ENCODE results near the gene SLC25A43. TPM values are rescaled to one million over a fixed set of nuclear protein-coding genes. Genes with fewer than 3 reads are reported as not detected.
"Not testable (repeated sequence)": the region's sequence is repeated elsewhere in the genome, so short reads cannot be mapped to it uniquely, and the experiment has no call there.

The SLC25A43 gene
- total and polyA plus RNA-seq, 2 experiments from 2014 or later = 13.1 to 14.9 TPM

DNA sequence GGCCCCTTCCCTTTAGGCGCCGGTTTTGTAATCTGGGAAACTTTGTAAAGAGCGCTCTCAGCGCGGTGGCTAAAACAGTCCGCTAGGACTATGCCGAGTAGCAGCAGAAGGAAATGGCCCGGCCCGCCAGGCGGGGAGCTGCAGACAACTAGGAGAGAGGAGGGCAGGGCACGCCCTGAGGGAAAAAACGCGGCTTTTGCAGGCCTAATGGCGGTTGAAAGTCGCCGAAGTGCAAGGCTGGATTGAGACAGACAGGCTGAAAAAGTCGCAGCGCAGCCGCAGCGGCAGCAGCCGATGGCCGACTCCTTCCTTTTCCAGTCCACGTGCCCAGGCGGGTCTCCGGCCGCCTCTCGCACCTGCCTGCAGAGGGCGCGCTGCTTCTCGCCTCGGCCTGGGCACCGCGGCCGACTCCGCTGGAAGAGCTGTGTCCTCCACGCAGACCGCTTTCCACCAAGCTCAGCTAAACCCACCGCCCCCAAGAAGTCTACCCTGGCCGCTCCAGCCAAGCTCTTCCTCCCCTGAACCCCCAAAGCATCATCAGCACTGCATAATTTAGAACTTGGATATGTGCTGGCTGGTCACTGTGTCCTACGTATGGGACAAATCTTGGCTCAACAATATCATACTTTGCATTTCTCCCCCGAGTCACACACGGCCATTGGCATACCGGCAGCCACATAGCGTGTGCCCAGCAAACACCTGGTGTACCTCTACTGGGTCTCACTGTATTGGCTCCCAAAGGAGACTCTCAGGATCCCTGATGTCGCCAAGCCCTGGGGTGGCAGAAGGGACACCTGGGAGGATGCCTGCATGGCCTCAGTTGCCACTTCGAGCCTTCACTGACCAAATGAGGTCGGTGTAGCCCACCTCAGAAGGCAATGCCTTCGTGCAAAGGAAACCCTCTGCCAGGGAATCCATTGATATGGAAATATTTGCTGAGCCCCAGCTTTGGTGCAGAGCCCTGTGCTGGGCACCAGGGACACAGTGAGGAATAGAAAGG, 83.6 kb downstream of the SLC25A43 start:
- no peaks in the 10 kb centered on the region for H4K20me1 ChIP-seq (ENCODE audit: insufficient read depth, poor library complexity, severe bottlenecking)
- no peaks in the 10 kb centered on the region for H3K9me3 ChIP-seq (ENCODE audit: low read depth)
- H2AFZ ChIP-seq = peak overlapping the region; percentile 82
- H3K4me3 ChIP-seq = no peak overlapping the region
- peak; percentile 73 for DNase-seq (ENCODE audit: low spot score)
- WGBS (ENCODE audit: low lambda C conversion rate, missing lambda C conversion rate) = 53% methylated on average over 48 of the region's 48 CpGs
- no peak for TF ChIP-seq EZH2 (IDR thresholded peaks at IDR 0.05; ENCODE audit: borderline replicate concordance)
- TF ChIP-seq, protein P1, sequence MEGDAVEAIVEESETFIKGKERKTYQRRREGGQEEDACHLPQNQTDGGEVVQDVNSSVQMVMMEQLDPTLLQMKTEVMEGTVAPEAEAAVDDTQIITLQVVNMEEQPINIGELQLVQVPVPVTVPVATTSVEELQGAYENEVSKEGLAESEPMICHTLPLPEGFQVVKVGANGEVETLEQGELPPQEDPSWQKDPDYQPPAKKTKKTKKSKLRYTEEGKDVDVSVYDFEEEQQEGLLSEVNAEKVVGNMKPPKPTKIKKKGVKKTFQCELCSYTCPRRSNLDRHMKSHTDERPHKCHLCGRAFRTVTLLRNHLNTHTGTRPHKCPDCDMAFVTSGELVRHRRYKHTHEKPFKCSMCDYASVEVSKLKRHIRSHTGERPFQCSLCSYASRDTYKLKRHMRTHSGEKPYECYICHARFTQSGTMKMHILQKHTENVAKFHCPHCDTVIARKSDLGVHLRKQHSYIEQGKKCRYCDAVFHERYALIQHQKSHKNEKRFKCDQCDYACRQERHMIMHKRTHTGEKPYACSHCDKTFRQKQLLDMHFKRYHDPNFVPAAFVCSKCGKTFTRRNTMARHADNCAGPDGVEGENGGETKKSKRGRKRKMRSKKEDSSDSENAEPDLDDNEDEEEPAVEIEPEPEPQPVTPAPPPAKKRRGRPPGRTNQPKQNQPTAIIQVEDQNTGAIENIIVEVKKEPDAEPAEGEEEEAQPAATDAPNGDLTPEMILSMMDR (IDR thresholded peaks at IDR 0.05; ENCODE audit: poor library complexity) = peak; percentile 60
- peak overlapping the region; percentile 79 for H3K4me2 ChIP-seq
- H3K4me1 ChIP-seq (ENCODE audit: insufficient read depth) = no peaks in the 10 kb centered on the region
- H3K27me3 ChIP-seq = no peaks in the 10 kb centered on the region
- H3K9me2 ChIP-seq (replicated peaks; ENCODE audit: insufficient read depth) = no peaks in the 10 kb centered on the region
- H3K27ac ChIP-seq = peak overlapping the region; percentile 55
- no peaks in the 10 kb centered on the region for H3K36me3 ChIP-seq (replicated peaks; ENCODE audit: insufficient read depth, low read depth)
- H3K79me2 ChIP-seq = no peaks in the 10 kb centered on the region

DNA sequence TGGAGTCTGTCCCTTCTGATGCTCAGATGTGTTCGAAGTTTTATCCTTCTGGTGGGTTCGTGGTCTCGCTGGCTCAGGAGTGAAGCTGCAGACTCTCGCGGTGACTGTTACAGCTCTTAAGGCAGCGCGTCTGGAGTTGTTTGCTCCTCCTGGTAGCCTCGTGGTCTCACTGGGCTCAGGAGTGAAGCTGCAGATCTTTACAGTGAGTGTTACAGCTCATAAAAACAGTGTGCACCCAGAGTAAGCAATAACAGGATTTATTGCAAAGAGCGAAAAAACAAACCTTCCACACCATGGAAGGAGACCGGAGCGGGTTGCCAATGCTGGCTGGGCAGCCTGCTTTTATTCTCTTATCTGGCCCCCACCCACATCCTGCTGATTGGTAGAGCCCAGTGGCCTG, 87.6 kb downstream of the SLC25A43 start:
- H3K9me3 ChIP-seq (ENCODE audit: low read depth) = no peaks in the 10 kb centered on the region
- no peak overlapping the region for H3K4me3 ChIP-seq
- no peaks in the 10 kb centered on the region for H3K9me2 ChIP-seq (replicated peaks; ENCODE audit: insufficient read depth)
- H3K4me1 ChIP-seq (ENCODE audit: insufficient read depth) = no peaks in the 10 kb centered on the region
- no peaks in the 10 kb centered on the region for H3K27me3 ChIP-seq
- no peak overlapping the region for H3K27ac ChIP-seq
- H3K4me2 ChIP-seq = no peak overlapping the region
- no peaks in the 10 kb centered on the region for H3K79me2 ChIP-seq
- no peak for DNase-seq (ENCODE audit: low spot score)
- H2AFZ ChIP-seq = no peak overlapping the region
- WGBS (ENCODE audit: low lambda C conversion rate, missing lambda C conversion rate) = 64% methylated on average over 11 of the region's 11 CpGs
- TF ChIP-seq EZH2phosphoT487 (IDR thresholded peaks at IDR 0.05; ENCODE audit: low read depth, severe bottlenecking, unreplicated experiment) (no peak), EZH2 (IDR thresholded peaks at IDR 0.05; ENCODE audit: borderline replicate concordance) (no peak)
- TF ChIP-seq, protein P1 (IDR thresholded peaks at IDR 0.05; ENCODE audit: poor library complexity) = no peak
- H4K20me1 ChIP-seq (ENCODE audit: insufficient read depth, poor library complexity, severe bottlenecking) = no peaks in the 10 kb centered on the region
- H3K36me3 ChIP-seq (replicated peaks; ENCODE audit: insufficient read depth, low read depth) = no peaks in the 10 kb centered on the region

DNA sequence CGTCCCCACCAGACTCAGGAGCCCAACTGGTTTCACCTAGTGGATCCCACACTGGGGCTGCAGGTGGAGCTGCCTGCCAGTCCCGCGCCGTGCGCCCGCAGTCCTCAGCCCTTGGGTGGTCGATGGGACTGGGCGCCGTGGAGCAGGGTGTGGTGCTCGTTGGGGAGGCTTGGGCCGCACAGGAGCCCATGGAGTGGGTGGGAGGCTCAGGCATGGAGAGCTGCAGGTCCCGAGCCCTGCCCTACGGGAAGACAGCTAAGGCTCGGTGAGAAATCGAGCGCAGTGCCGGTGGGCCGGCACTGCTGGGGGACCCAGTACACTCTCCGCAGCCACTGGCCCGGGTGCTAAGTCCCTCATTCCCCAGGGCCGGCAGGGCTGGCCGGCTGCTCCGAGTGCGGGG, 88.6 kb downstream of the SLC25A43 start:
- not testable (repeated sequence) for H3K36me3 ChIP-seq (replicated peaks; ENCODE audit: insufficient read depth, low read depth); H3K4me2 ChIP-seq; H3K27ac ChIP-seq; H3K79me2 ChIP-seq; H3K27me3 ChIP-seq; DNase-seq (ENCODE audit: low spot score); H4K20me1 ChIP-seq (ENCODE audit: insufficient read depth, poor library complexity, severe bottlenecking); H3K9me2 ChIP-seq (replicated peaks; ENCODE audit: insufficient read depth); H3K4me3 ChIP-seq; H3K9me3 ChIP-seq (ENCODE audit: low read depth); H3K4me1 ChIP-seq (ENCODE audit: insufficient read depth); H2AFZ ChIP-seq
- WGBS (ENCODE audit: low lambda C conversion rate, missing lambda C conversion rate) = 91% methylated on average over 15 of the region's 24 CpGs

DNA sequence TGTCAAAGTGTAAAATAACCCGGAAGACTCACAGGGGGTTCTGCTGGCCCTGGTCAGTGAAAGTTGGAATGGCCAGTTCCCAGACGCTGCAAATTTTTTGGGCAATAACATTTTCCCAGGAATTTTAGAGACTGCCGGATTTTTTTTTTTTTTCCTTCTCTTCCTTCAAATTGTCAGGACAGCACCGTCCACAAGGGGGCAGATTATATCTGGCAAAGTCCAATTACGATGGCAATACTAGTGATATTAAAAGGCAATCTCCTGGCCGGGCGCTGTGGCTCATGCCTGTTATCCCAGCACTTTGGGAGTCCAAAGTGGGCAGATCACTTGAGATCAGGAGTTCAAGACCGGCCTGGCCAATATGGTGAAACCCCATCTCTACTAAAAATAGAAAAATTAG, 89.6 kb downstream of the SLC25A43 start:
- Histone ChIP-seq H3K27me3 (no peaks in the 10 kb centered on the region), H3K4me3 (no peak overlapping the region), H3K9me3 (ENCODE audit: low read depth) (no peaks in the 10 kb centered on the region), H3K4me2 (no peak overlapping the region), H2AFZ (no peak overlapping the region), H3K4me1 (ENCODE audit: insufficient read depth) (no peaks in the 10 kb centered on the region), H3K27ac (no peak overlapping the region), H3K36me3 (replicated peaks; ENCODE audit: insufficient read depth, low read depth) (no peaks in the 10 kb centered on the region), H3K9me2 (replicated peaks; ENCODE audit: insufficient read depth) (no peaks in the 10 kb centered on the region), H3K79me2 (no peaks in the 10 kb centered on the region), H4K20me1 (ENCODE audit: insufficient read depth, poor library complexity, severe bottlenecking) (no peaks in the 10 kb centered on the region)
- 31% methylated on average over 8 of the region's 8 CpGs for WGBS (ENCODE audit: low lambda C conversion rate, missing lambda C conversion rate)
- peak; percentile 51 for DNase-seq (ENCODE audit: low spot score)
- TF ChIP-seq, protein P1 (IDR thresholded peaks at IDR 0.05; ENCODE audit: poor library complexity) = peak; percentile 51
- TF ChIP-seq EZH2 (IDR thresholded peaks at IDR 0.05; ENCODE audit: borderline replicate concordance) (no peak), EZH2phosphoT487 (IDR thresholded peaks at IDR 0.05; ENCODE audit: low read depth, severe bottlenecking, unreplicated experiment) (no peak)
